NCI-H1417 treated with DMSO at 0.1 percent for 48 hours (cell line): ENCODE measurements around the gene PRSS56.

Experiments
- DNase-seq: peaks from one replicate; lab custom pipeline; 2025; lab: John Stamatoyannopoulos, UW

PRSS56 gene

GRCh38 chr2:232573042-232573441, 52.9 kb downstream of the PRSS56 start:
- no peak for DNase-seq

- DNase-seq, result no peak
Measured at GRCh38 chr2:232573771-232574435, 53.7 kb downstream of the PRSS56 start.

- DNase-seq, result no peak
Measured at GRCh38 chr2:232574674-232575403, 54.7 kb downstream of the PRSS56 start.
